ENCODE results near the gene HEXD. TPM values are rescaled to one million over a fixed set of nuclear protein-coding genes. Genes with fewer than 3 reads are reported as not detected.

Gene HEXD
- total and polyA plus RNA-seq, 2 of the 8 experiments (the other 6 are each of a cell fraction or from before 2014, with no cell fraction given) = 20.6 to 21.8 TPM

DNA sequence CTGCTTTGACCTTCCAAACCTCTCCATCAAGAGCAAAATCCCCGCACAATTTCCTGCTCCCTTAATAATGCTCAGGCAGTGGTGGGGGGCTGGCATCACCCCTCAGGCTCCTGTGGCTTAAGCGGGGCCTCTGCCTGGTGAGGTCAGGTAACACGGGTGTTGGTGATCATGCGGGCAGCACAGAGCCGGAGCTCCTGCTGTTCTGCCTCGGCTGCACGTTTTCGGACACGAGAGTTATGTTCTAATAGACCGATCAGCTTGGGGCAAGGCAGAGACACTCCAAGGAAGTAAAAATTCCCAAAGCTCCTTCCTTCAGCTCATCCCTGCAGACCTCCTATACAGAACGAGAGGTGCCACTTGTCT is 46.4 kb downstream of the HEXD start:
- H2BK15ac ChIP-seq (ENCODE audit: low read length) = no peak overlapping the region
- no peak overlapping the region for H3K4me2 ChIP-seq (ENCODE audit: insufficient read depth in 1 of 2, low read depth in 2 of 2, low read length in 2 of 2)
- no peak overlapping the region for H3K4ac ChIP-seq (replicated peaks; ENCODE audit: insufficient read length, low read depth, low read length)
- H3K4me1 ChIP-seq (replicated peaks in 1 of 4; ENCODE audit: control insufficient read depth in 3 of 4, insufficient read depth in 4 of 4, low read length in 3 of 4) = no peaks in the 10 kb centered on the region
- no peak overlapping the region for H3K56ac ChIP-seq (replicated peaks; ENCODE audit: insufficient read length, low read depth, low read length)
- no peak overlapping the region for H2BK120ac ChIP-seq (replicated peaks; ENCODE audit: low read depth, low read length)
- no peak overlapping the region for H2BK12ac ChIP-seq (ENCODE audit: low read depth, low read length)
- no peak overlapping the region for H4K5ac ChIP-seq (ENCODE audit: insufficient read length, low read depth, low read length)
- no peaks in the 10 kb centered on the region for H3K27me3 ChIP-seq (replicated peaks in 1 of 4; ENCODE audit: control insufficient read depth in 3 of 4, extremely low read depth in 1 of 4, insufficient read depth in 3 of 4, low read length in 3 of 4)
- ChIA-PET CTCF (ENCODE audit: partially characterized antibody) (interaction anchor here (1.6 to 2.5 kb wide), 2 partner anchors 9 to 17 kb away, joined by 5 to 8 read pairs; no protein-coding TSS in a partner anchor), POLR2A (ENCODE audit: partially characterized antibody) (interaction anchor here (0.9 kb wide), 1 partner anchor 8 kb away, joined by 3 read pairs; no protein-coding TSS in a partner anchor)
- H3K36me3 ChIP-seq (ENCODE audit: control insufficient read depth in 2 of 4, insufficient read depth in 4 of 4, low read length in 3 of 4) = peaks cover 27 to 43% (median 33%) of the 10 kb centered on the region in 4 experiments
- H3K4me3 ChIP-seq (ENCODE audit: extremely low read depth in 1 of 4, insufficient read depth in 2 of 4, low read depth in 3 of 4, low read length in 4 of 4) = no peak overlapping the region
- H3K23ac ChIP-seq (ENCODE audit: insufficient read length) = no peak overlapping the region
- peaks cover 0 to 3% of the 10 kb centered on the region in 2 experiments; a peak in 1 of 4 replicates for H3K79me2 ChIP-seq (ENCODE audit: control insufficient read depth in 1 of 2, insufficient read depth in 2 of 2, low read length in 2 of 2)
- H3K27ac ChIP-seq (ENCODE audit: low read depth, low read length) = no peak overlapping the region
- H2BK5ac ChIP-seq (ENCODE audit: low read depth, low read length) = no peak overlapping the region
- DNase-seq (ENCODE audit: low read depth in 1 of 2, low spot score in 2 of 2) (no peak), FAIRE-seq (no peak)
- WGBS, 2 experiments (ENCODE audit: extremely low coverage in 1 of 2, insufficient coverage in 1 of 2, insufficient read length in 1 of 2, insufficient replicate concordance in 2 of 2, low coverage in 1 of 2, low lambda C conversion rate in 2 of 2, missing lambda C conversion rate in 1 of 2) = 88% methylated on average over 11 of the region's 11 CpGs; no CpG with 5 or more reads in 1 of the 2 experiments
- no peak overlapping the region for H3K9ac ChIP-seq (replicated peaks in 1 of 4; ENCODE audit: extremely low read depth in 1 of 4, low read depth in 3 of 4, low read length in 3 of 4)
- H3K79me1 ChIP-seq (ENCODE audit: low read depth, low read length) = 0 out of 2 replicates have a peak, but pooled peaks cover 2% of the 10 kb centered on the region
- no peak overlapping the region for H2AK5ac ChIP-seq (ENCODE audit: low read depth, low read length)
- H2BK20ac ChIP-seq (ENCODE audit: low read length) = no peak overlapping the region
- no peak overlapping the region for H3K18ac ChIP-seq (ENCODE audit: extremely low read depth, low read length)
- no peaks in the 10 kb centered on the region for H3K9me3 ChIP-seq (ENCODE audit: insufficient read depth in 2 of 2, low read depth in 1 of 2, low read length in 1 of 2)
- H2AFZ ChIP-seq (ENCODE audit: low read length) = no peak overlapping the region
- no peak overlapping the region for H3K14ac ChIP-seq (ENCODE audit: insufficient read length)
- no peaks in the 10 kb centered on the region for H3K23me2 ChIP-seq (ENCODE audit: low read depth, low read length)
- no peak overlapping the region for H4K8ac ChIP-seq (ENCODE audit: extremely low read depth, insufficient read depth, low read length)
- no peak overlapping the region for H4K91ac ChIP-seq (replicated peaks; ENCODE audit: insufficient read length, low read length)
- H4K20me1 ChIP-seq (replicated peaks in 1 of 2; ENCODE audit: control insufficient read depth in 1 of 2, insufficient read depth in 2 of 2, low read length in 2 of 2) = peaks cover 3 to 14% of the 10 kb centered on the region in 2 experiments
- TF ChIP-seq, protein P1, sequence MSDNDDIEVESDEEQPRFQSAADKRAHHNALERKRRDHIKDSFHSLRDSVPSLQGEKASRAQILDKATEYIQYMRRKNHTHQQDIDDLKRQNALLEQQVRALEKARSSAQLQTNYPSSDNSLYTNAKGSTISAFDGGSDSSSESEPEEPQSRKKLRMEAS (IDR thresholded peaks at IDR 0.05) = no peak
- no peak for TF ChIP-seq CBX5 (IDR thresholded peaks at IDR 0.05; ENCODE audit: low read depth, low read length)
- no peak for TF ChIP-seq EP300 (IDR thresholded peaks at IDR 0.05; ENCODE audit: borderline replicate concordance in 1 of 2, low read depth in 2 of 2, low read length in 2 of 2)
- TF ChIP-seq ASH2L (IDR thresholded peaks at IDR 0.05; ENCODE audit: low read length) = no peak
- TF ChIP-seq, protein P2, sequence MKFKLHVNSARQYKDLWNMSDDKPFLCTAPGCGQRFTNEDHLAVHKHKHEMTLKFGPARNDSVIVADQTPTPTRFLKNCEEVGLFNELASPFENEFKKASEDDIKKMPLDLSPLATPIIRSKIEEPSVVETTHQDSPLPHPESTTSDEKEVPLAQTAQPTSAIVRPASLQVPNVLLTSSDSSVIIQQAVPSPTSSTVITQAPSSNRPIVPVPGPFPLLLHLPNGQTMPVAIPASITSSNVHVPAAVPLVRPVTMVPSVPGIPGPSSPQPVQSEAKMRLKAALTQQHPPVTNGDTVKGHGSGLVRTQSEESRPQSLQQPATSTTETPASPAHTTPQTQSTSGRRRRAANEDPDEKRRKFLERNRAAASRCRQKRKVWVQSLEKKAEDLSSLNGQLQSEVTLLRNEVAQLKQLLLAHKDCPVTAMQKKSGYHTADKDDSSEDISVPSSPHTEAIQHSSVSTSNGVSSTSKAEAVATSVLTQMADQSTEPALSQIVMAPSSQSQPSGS (IDR thresholded peaks at IDR 0.05; ENCODE audit: low read length) = no peak
- TF ChIP-seq SUZ12 (IDR thresholded peaks at IDR 0.05; ENCODE audit: low read length) = no peak
- TF ChIP-seq EZH2 (IDR thresholded peaks at IDR 0.05; ENCODE audit: low read depth, low read length, severe bottlenecking) = no peak
- no peak for TF ChIP-seq POLR2AphosphoS5 (IDR thresholded peaks at IDR 0.05; ENCODE audit: low read depth, low read length)
- no peak for TF ChIP-seq RBBP5 (IDR thresholded peaks at IDR 0.05; ENCODE audit: borderline replicate concordance, low read depth, low read length)
